ENCODE results near the gene TBX4.
"Not testable (repeated sequence)": the region's sequence is repeated elsewhere in the genome, so short reads cannot be mapped to it uniquely, and the experiment has no call there.

The TBX4 gene

DNA sequence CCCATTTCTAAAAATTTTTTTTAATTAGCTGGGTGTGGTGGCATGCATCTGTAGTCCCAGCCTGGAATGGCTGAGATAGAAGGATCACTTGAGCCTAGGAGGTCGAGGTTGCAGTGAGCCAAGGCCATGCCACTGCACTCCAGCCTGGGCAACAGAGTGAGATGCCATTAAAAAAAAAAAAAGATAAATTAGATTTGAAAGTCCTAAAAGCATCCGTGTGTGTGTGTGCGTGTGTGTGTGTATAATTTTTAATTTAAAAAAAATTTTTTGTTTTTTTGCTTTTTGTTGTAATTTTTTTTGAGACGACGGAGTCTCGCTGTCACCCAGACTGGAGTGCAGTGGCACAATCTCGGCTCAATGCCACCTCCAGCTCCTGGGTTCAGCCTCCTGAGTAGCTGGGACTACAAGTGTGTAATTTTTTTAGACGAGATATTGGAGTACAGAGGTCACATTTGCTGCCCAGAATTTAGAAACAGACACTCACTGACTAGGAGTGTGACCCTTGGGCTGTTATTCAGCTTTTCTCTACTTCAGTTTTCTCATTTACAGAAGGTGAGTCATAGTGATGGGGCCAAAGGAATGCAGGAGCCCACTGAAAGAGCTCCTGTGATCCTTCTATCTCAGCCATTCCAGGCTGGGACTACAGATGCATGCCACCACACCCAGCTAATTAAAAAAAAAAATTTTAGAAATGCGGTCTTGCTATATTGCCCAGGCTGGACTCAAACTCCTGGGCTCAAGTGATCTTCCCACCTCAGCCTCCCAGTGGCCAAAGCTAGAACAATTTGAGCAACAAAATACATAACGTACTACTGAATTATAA lies 25.5 kb upstream of the TBX4 start:
- H3K27me3 ChIP-seq (replicated peaks; ENCODE audit: control insufficient read depth, insufficient read depth, low read length), result no peaks in the 10 kb centered on the region
- H3K36me3 ChIP-seq (ENCODE audit: control insufficient read depth, insufficient read depth, low read length), result no peaks in the 10 kb centered on the region
- TF ChIP-seq, protein P1, sequence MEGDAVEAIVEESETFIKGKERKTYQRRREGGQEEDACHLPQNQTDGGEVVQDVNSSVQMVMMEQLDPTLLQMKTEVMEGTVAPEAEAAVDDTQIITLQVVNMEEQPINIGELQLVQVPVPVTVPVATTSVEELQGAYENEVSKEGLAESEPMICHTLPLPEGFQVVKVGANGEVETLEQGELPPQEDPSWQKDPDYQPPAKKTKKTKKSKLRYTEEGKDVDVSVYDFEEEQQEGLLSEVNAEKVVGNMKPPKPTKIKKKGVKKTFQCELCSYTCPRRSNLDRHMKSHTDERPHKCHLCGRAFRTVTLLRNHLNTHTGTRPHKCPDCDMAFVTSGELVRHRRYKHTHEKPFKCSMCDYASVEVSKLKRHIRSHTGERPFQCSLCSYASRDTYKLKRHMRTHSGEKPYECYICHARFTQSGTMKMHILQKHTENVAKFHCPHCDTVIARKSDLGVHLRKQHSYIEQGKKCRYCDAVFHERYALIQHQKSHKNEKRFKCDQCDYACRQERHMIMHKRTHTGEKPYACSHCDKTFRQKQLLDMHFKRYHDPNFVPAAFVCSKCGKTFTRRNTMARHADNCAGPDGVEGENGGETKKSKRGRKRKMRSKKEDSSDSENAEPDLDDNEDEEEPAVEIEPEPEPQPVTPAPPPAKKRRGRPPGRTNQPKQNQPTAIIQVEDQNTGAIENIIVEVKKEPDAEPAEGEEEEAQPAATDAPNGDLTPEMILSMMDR (IDR thresholded peaks at IDR 0.05; ENCODE audit: insufficient read depth, low read length, poor library complexity, severe bottlenecking), result no peak
- H3K4me3 ChIP-seq (replicated peaks; ENCODE audit: low read depth, low read length), result no peak overlapping the region
- no peak for DNase-seq (ENCODE audit: extremely low read depth, insufficient read length)

DNA sequence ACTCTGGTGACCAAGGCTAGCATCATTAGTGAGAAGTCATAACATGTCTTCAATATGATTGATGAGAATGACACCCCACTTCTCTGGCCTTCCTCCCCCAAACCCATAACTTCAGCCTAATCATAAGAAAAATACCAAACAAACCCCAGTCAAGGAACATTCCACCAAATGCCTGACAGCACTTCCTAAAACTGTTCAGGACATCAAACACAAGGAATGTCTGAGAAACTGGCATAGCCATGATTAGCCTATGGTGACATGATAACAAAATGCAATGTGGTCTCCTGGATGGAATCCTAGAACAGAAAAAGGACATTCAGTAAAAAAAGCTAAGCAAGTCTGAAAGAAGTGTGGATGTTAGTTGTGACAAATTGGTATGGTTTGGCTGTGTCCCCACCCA lies 24.7 kb upstream of the TBX4 start:
- H3K4me3 ChIP-seq (replicated peaks; ENCODE audit: low read depth, low read length), result no peak overlapping the region
- no peaks in the 10 kb centered on the region for H3K27me3 ChIP-seq (replicated peaks; ENCODE audit: control insufficient read depth, insufficient read depth, low read length)
- H3K36me3 ChIP-seq (ENCODE audit: control insufficient read depth, insufficient read depth, low read length), result no peaks in the 10 kb centered on the region
- no peak for DNase-seq (ENCODE audit: extremely low read depth, insufficient read length)
- TF ChIP-seq, protein P1 (IDR thresholded peaks at IDR 0.05; ENCODE audit: insufficient read depth, low read length, poor library complexity, severe bottlenecking), result no peak

DNA sequence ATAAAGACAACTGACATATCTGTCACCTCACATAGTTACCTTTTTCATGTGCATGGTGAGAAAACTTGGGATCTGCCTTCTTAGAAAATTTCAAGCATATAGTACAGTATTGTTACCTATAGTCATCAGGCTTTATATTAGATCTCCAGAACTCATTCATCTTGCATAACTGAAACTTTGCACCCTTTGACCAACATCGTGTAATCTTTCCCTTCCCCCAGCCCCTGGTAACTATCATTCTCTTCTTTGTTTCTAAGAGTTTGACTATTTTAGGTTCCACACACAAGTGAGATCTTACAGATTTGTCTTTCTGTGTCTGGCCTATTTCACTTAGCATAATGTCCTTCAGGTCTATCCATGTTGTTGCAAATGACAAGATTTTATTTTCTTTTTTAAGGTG lies 22.9 kb upstream of the TBX4 start:
- no peak for DNase-seq (ENCODE audit: extremely low read depth, insufficient read length)
- H3K4me3 ChIP-seq (replicated peaks; ENCODE audit: low read depth, low read length), result no peak overlapping the region
- no peaks in the 10 kb centered on the region; the same call in 1 of the 2 replicates for H3K27me3 ChIP-seq (replicated peaks; ENCODE audit: control insufficient read depth, insufficient read depth, low read length)
- H3K36me3 ChIP-seq (ENCODE audit: control insufficient read depth, insufficient read depth, low read length), result no peaks in the 10 kb centered on the region
- TF ChIP-seq, protein P1 (IDR thresholded peaks at IDR 0.05; ENCODE audit: insufficient read depth, low read length, poor library complexity, severe bottlenecking), result no peak

DNA sequence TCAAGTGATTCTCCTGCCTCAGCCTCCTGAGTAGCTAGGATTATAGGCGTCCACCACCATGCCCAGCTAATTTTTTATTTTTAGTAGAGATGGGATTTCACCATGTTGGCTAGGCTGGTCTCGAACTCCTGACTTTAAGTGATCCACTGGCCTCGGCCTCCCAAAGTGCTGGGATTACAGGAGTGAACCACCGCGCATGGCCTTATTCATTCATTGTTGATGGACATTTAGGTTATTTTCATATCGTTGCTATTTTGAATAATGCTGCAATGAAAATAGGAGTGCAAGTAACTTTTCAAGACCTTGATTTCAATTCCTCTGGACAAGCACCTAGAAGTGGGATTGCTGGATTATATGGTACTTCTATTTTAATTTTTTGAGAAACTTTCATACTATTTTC lies 22.4 kb upstream of the TBX4 start:
- H3K27me3 ChIP-seq (replicated peaks; ENCODE audit: control insufficient read depth, insufficient read depth, low read length); H3K36me3 ChIP-seq (ENCODE audit: control insufficient read depth, insufficient read depth, low read length); H3K4me3 ChIP-seq (replicated peaks; ENCODE audit: low read depth, low read length); DNase-seq (ENCODE audit: extremely low read depth, insufficient read length): not testable (repeated sequence)

DNA sequence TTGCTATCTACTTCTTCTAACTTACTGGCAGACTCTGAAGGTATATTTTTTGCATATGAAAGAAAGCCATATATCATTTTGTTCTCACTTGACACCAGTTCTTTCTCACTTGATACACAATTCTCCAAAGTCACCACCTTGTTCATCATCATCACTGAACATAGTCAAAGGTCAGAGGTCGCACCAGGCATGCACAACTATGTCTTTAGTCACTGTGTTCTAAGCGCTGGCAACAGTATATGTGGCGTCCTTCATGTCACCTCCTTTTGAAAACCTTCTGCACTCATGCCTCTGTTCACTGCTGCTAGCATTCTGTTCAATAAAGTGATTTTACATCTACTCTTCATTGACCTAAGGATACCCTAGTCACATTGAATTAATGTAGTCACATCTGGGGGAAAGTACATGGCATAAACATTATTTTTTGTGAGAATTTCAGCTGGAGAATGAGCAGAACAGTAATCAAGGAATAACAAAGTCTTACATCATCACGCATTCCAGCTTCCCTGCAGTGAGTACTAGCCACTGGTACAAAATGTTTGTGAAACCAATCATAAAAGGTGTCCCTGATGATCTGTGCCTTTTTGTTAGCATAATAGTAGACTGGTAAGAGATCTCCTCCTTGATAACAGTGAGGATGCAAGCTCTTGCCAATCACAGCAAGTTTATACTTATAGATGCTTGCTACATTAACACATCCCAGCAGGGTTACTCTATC lies 20.5 kb upstream of the TBX4 start:
- DNase-seq (ENCODE audit: extremely low read depth, insufficient read length), result no peak
- H3K4me3 ChIP-seq (replicated peaks; ENCODE audit: low read depth, low read length), result no peak overlapping the region
- no peaks in the 10 kb centered on the region; the same call in 1 of the 2 replicates for H3K27me3 ChIP-seq (replicated peaks; ENCODE audit: control insufficient read depth, insufficient read depth, low read length)
- TF ChIP-seq, protein P1 (IDR thresholded peaks at IDR 0.05; ENCODE audit: insufficient read depth, low read length, poor library complexity, severe bottlenecking), result no peak
- no peaks in the 10 kb centered on the region for H3K36me3 ChIP-seq (ENCODE audit: control insufficient read depth, insufficient read depth, low read length)

DNA sequence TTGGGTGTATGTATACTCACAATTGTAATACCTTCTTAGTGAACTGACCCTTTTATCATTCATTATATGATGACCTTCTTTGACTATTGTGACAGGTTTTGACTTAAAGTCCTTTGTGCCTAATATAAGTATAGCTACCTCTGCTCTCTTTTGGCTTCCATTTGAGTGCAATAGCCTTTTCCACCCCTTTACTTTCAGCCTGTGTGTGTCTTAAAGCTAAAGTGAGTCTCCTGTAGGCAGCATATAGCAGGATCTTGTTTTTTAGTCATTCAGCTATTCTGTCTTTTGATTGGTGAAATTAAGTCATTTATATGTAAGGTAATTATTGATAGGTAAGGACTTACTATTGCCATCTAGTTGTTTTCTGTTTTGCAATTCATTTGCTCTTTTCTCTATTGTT lies 15.9 kb upstream of the TBX4 start:
- no peak overlapping the region for H3K4me3 ChIP-seq (replicated peaks; ENCODE audit: low read depth, low read length)
- no peak for DNase-seq (ENCODE audit: extremely low read depth, insufficient read length)
- H3K36me3 ChIP-seq (ENCODE audit: control insufficient read depth, insufficient read depth, low read length), result no peaks in the 10 kb centered on the region
- no peaks in the 10 kb centered on the region; the same call in 1 of the 2 replicates for H3K27me3 ChIP-seq (replicated peaks; ENCODE audit: control insufficient read depth, insufficient read depth, low read length)
- TF ChIP-seq, protein P1 (IDR thresholded peaks at IDR 0.05; ENCODE audit: insufficient read depth, low read length, poor library complexity, severe bottlenecking), result no peak

Measured in GM06990 (cell line).